Activated CD8-positive, alpha-beta T cell treated with anti-CD3 and anti-CD28 coated beads, Interleukin-2, amount 10 ng/mL, durations not matched to agents 7 days and 5 days (primary cell): ENCODE data around the gene TAOK3. TPM values are rescaled to one million over a fixed set of nuclear protein-coding genes. Genes with fewer than 3 reads are reported as not detected.

ENCODE experiments used
- ATAC-seq: fragments of 150-1000 bp; cut with Tn5 transposase; one replicate; pipeline ENCODE4 v1.10.0; 2021; ENCODE audit warnings: moderate library complexity
- CTCF ChIA-PET: fragments of 350-600 bp; sonication (Branson Sonifier 250); formaldehyde crosslinking; loops from one replicate; lab custom pipeline; 2021; ENCODE audit warnings: antibody characterized with exemption; lab: Charles Lee
- POLR2A ChIA-PET: fragments of 350-600 bp; sonication (Branson Sonifier 250); formaldehyde crosslinking; loops from one replicate; lab custom pipeline; 2021; ENCODE audit warnings: antibody characterized with exemption; lab: Charles Lee
- DNase-seq: peaks from one replicate; pipeline ENCODE4 v3.0.0-alpha.2; 2020
- H3K27ac Mint-ChIP-seq: one replicate; pipeline ENCODE4 v1.8.0; 2021; ENCODE audit warnings: mild to moderate bottlenecking, mixed read lengths
- H3K27me3 Mint-ChIP-seq: one replicate; pipeline ENCODE4 v1.8.0; 2021; ENCODE audit warnings: low read depth, mixed read lengths
- H3K36me3 Mint-ChIP-seq: one replicate; pipeline ENCODE4 v1.8.0; 2021; ENCODE audit warnings: low read depth, mixed read lengths
- H3K4me1 Mint-ChIP-seq: one replicate; pipeline ENCODE4 v1.8.0; 2021; ENCODE audit warnings: low read depth, mixed read lengths
- H3K4me3 Mint-ChIP-seq: one replicate; pipeline ENCODE4 v1.8.0; 2021; ENCODE audit warnings: mild to moderate bottlenecking, mixed read lengths
- H3K9me3 Mint-ChIP-seq: one replicate; pipeline ENCODE4 v1.8.0; 2022; ENCODE audit warnings: mixed read lengths; ENCODE audit not compliant: insufficient read depth
- total RNA-seq, 2 experiments: library from RNA; stranded (reverse); gene quantifications; one replicate each; pipeline ENCODE4 v1.2.3, GENCODE V29; 2021

Gene TAOK3
- total RNA-seq, 2 experiments from 2014 or later = 57.1 to 61.4 TPM

GRCh38 chr12:118107694-118108093 is 265.0 kb downstream of the TAOK3 start:
- Mint-ChIP-seq H3K9me3 (no peaks in the 10 kb centered on the region), H3K27ac (no peak overlapping the region), H3K4me3 (no peak overlapping the region), H3K36me3 (no peaks in the 10 kb centered on the region), H3K4me1 (peaks cover 8% of the 10 kb centered on the region), H3K27me3 (peaks cover 8% of the 10 kb centered on the region)
- ATAC-seq = no peak
- ChIA-PET POLR2A (interaction anchor here (0.7 kb wide), 1 partner anchor 238 kb away, joined by 3 read pairs; no protein-coding TSS in a partner anchor), CTCF (no interaction called here)
- DNase-seq = no peak

- Mint-ChIP-seq H3K27ac (no peak overlapping the region), H3K9me3 (no peaks in the 10 kb centered on the region), H3K36me3 (no peaks in the 10 kb centered on the region), H3K4me1 (peaks cover 8% of the 10 kb centered on the region), H3K4me3 (no peak overlapping the region), H3K27me3 (peaks cover 13% of the 10 kb centered on the region)
- ATAC-seq (no peak), DNase-seq (no peak)
- ChIA-PET POLR2A (no interaction called here), CTCF (no interaction called here)
Observed at GRCh38 chr12:118107011-118107410, 265.7 kb downstream of the TAOK3 start.

- ATAC-seq (peak; percentile 85), DNase-seq (peak; percentile 41)
- peaks cover 8% of the 10 kb centered on the region for H3K4me1 Mint-ChIP-seq
- no peaks in the 10 kb centered on the region for H3K36me3 Mint-ChIP-seq
- peaks cover 21% of the 10 kb centered on the region for H3K27me3 Mint-ChIP-seq
- POLR2A ChIA-PET = no interaction called here
- H3K27ac Mint-ChIP-seq = peak within 1 kb of the TSS; percentile 43
- H3K9me3 Mint-ChIP-seq = no peaks in the 10 kb centered on the region
- CTCF ChIA-PET = interaction anchor here (1.0 to 1.5 kb wide), 2 partner anchors 11 to 28 kb away, joined by 3 to 4 read pairs; no protein-coding TSS in a partner anchor
- H3K4me3 Mint-ChIP-seq = peak within 1 kb of the TSS; percentile 80
Observed at GRCh38 chr12:118103601-118104382, 268.9 kb downstream of the TAOK3 start, which contains the start of gene VSIG10. Gene VSIG10, minus strand, starts transcription at chr12:118104011. Its CDS starts 340 bp downstream, at chr12:118103671.

GRCh38 chr12:118103201-118103600 is 269.5 kb downstream of the TAOK3 start:
- H3K36me3 Mint-ChIP-seq = no peaks in the 10 kb centered on the region
- peak overlapping the region; percentile 80 for H3K4me3 Mint-ChIP-seq
- ATAC-seq = peak; percentile 10
- H3K27ac Mint-ChIP-seq = no peak overlapping the region
- H3K9me3 Mint-ChIP-seq = no peaks in the 10 kb centered on the region
- ChIA-PET POLR2A (no interaction called here), CTCF (interaction anchor here (1.5 kb wide), 1 partner anchor 12 kb away, joined by 4 read pairs; no protein-coding TSS in a partner anchor)
- peaks cover 8% of the 10 kb centered on the region for H3K4me1 Mint-ChIP-seq
- peaks cover 21% of the 10 kb centered on the region for H3K27me3 Mint-ChIP-seq
- DNase-seq = peak; percentile 20

GRCh38 chr12:118102609-118103008 is 270.1 kb downstream of the TAOK3 start:
- no peak for ATAC-seq
- CTCF ChIA-PET = interaction anchor here (1.5 kb wide), 1 partner anchor 12 kb away, joined by 4 read pairs; no protein-coding TSS in a partner anchor
- H3K27ac Mint-ChIP-seq = no peak overlapping the region
- H3K36me3 Mint-ChIP-seq = no peaks in the 10 kb centered on the region
- H3K27me3 Mint-ChIP-seq = peaks cover 21% of the 10 kb centered on the region
- H3K9me3 Mint-ChIP-seq = no peaks in the 10 kb centered on the region
- H3K4me1 Mint-ChIP-seq = peaks cover 8% of the 10 kb centered on the region
- DNase-seq = no peak
- H3K4me3 Mint-ChIP-seq = peak overlapping the region; percentile 80
- POLR2A ChIA-PET = no interaction called here

GRCh38 chr12:118102070-118102469 is 270.6 kb downstream of the TAOK3 start:
- no peak overlapping the region for H3K27ac Mint-ChIP-seq
- H3K4me1 Mint-ChIP-seq = peaks cover 8% of the 10 kb centered on the region
- peaks cover 21% of the 10 kb centered on the region for H3K27me3 Mint-ChIP-seq
- ChIA-PET POLR2A (no interaction called here), CTCF (interaction anchor here (1.0 to 1.5 kb wide), 2 partner anchors 13 to 37 kb away, joined by 3 to 4 read pairs; no protein-coding TSS in a partner anchor)
- no peak overlapping the region for H3K4me3 Mint-ChIP-seq
- H3K9me3 Mint-ChIP-seq = no peaks in the 10 kb centered on the region
- no peak for ATAC-seq
- DNase-seq = no peak
- no peaks in the 10 kb centered on the region for H3K36me3 Mint-ChIP-seq

GRCh38 chr12:118101051-118101450 is 271.7 kb downstream of the TAOK3 start:
- Mint-ChIP-seq H3K27ac (no peak overlapping the region), H3K9me3 (no peaks in the 10 kb centered on the region), H3K36me3 (no peaks in the 10 kb centered on the region), H3K4me1 (peaks cover 8% of the 10 kb centered on the region), H3K4me3 (no peak overlapping the region), H3K27me3 (peaks cover 21% of the 10 kb centered on the region)
- POLR2A ChIA-PET = no interaction called here
- ATAC-seq (no peak), DNase-seq (no peak)
- CTCF ChIA-PET = interaction anchor here (1.0 kb wide), 1 partner anchor 36 kb away, joined by 3 read pairs; no protein-coding TSS in a partner anchor

Other genes starting within 250 kb of the TAOK3 start
- gene PEBP1, start 236.8 kb downstream of the TAOK3 start, total RNA-seq = 100 to 1,000 TPM; 115 to 118 TPM
- 10 to 100 TPM; 23.3 to 25.3 TPM for gene SUDS3, start 3.6 kb upstream of the TAOK3 start, total RNA-seq